ENCODE results near the gene CCDC171.

CCDC171 gene

GRCh38 chr9:15889555-15889954 is 336.7 kb downstream of the CCDC171 start:
- no peak for DNase-seq

GRCh38 chr9:15901572-15901971 is 348.7 kb downstream of the CCDC171 start:
- no peak for DNase-seq

GRCh38 chr9:15909297-15909696 is 356.5 kb downstream of the CCDC171 start:
- DNase-seq, result no peak

GRCh38 chr9:15915711-15916110 is 362.9 kb downstream of the CCDC171 start:
- DNase-seq, result no peak

GRCh38 chr9:15927161-15927560 is 374.3 kb downstream of the CCDC171 start:
- no peak for DNase-seq

- no peak for DNase-seq
These were observed 382.9 kb downstream of the CCDC171 start for GRCh38 chr9:15935661-15936305.

GRCh38 chr9:15936306-15936921 is 383.6 kb downstream of the CCDC171 start:
- no peak for DNase-seq

- no peak for DNase-seq
These were observed 390.1 kb downstream of the CCDC171 start for GRCh38 chr9:15942831-15943424.

GRCh38 chr9:15944341-15944740 is 391.5 kb downstream of the CCDC171 start:
- DNase-seq, result no peak

GRCh38 chr9:15959663-15960062 is 406.8 kb downstream of the CCDC171 start:
- no peak for DNase-seq

GRCh38 chr9:15961217-15961616 is 408.4 kb downstream of the CCDC171 start:
- no peak for DNase-seq

- no peak for DNase-seq
These were observed 412.5 kb downstream of the CCDC171 start for GRCh38 chr9:15965246-15965745.

GRCh38 chr9:15966471-15966870 is 413.6 kb downstream of the CCDC171 start:
- DNase-seq, result no peak

- no peak for DNase-seq
These were observed 414.2 kb downstream of the CCDC171 start for GRCh38 chr9:15967068-15967467.

- no peak for DNase-seq
These were observed 419.9 kb downstream of the CCDC171 start for GRCh38 chr9:15972760-15973159.

- DNase-seq, result no peak
These were observed 422.4 kb downstream of the CCDC171 start for GRCh38 chr9:15975101-15975778.

GRCh38 chr9:15977438-15977837 is 424.6 kb downstream of the CCDC171 start:
- DNase-seq, result no peak

GRCh38 chr9:15982182-15982581 is 429.3 kb downstream of the CCDC171 start:
- DNase-seq, result no peak

GRCh38 chr9:15999422-16000339 is 446.8 kb downstream of the CCDC171 start:
- peak; percentile 41 for DNase-seq

- no peak for DNase-seq
These were observed 448.0 kb downstream of the CCDC171 start for GRCh38 chr9:16000811-16001210.

- no peak for DNase-seq
These were observed 449.0 kb downstream of the CCDC171 start for GRCh38 chr9:16001856-16002255.

GRCh38 chr9:16002816-16003215 is 450.0 kb downstream of the CCDC171 start:
- DNase-seq, result no peak

- DNase-seq, result no peak
These were observed 450.9 kb downstream of the CCDC171 start for GRCh38 chr9:16003785-16004184.

Measured in T1000 (cell line).